ENCODE data around the gene JAKMIP1. TPM values are rescaled to one million over a fixed set of nuclear protein-coding genes. Genes with fewer than 3 reads are reported as not detected.

The JAKMIP1 gene
- polyA plus RNA-seq, 3 donors = 0.08 TPM; not detected in 2

DNA sequence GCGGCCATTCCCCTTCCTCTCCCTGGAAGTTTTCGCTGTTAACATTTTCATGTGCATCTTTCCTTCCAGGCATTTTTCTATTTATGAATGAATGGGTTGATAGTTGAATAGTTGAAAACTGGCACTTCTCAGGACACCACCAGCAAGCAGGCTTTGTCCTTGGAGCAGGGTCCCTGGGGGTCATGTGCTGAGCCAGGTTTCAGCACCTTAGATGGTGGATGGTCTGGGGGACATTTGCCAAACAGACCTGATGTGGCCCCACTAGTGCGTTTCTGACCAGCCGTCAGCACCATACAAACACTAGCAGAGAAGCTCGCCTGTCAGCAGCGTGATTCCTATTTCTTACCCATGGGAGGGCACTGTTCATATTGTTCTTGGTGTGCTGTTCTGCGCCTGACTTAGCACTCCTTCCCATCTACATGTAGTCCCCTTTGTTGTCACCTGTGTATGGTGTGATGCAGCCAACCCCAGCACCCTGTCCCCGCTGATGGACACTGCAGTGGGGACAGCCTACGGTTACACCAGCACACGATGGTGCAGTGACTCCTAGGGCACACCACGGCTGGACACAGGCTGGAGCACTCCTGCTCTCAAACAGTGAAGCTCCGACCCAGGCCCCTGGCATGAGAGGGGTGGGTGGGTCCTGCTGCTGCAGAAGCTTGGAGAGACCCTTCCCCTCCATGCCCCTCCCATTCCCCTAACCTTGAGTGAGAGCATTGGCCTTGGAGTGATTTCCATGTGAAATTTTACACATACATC lies 42.1 kb upstream of the JAKMIP1 start:
- Mint-ChIP-seq H3K27ac (no peak overlapping the region), H3K4me3 (no peak overlapping the region), H3K4me1 (no peaks in the 10 kb centered on the region), H3K36me3 (no peaks in the 10 kb centered on the region), H3K9me3 (peaks cover 13 to 26% (median 18%) of the 10 kb centered on the region in 7 donors), H3K27me3 (ENCODE audit: low read depth in 3 of 3) (peaks cover 25 to 31% (median 27%) of the 10 kb centered on the region in 3 donors)
- Histone ChIP-seq H3K4me3 (replicated peaks in 1 of 3; ENCODE audit: low read depth in 2 of 3, low read length in 3 of 3) (no peak overlapping the region), H3K27ac (ENCODE audit: low read depth in 1 of 2, low read length in 2 of 2) (no peak overlapping the region), H3K4me2 (replicated peaks; ENCODE audit: extremely low read depth, low read length, poor library complexity, severe bottlenecking) (no peak overlapping the region), H3K79me2 (ENCODE audit: insufficient read depth, low read length) (no peaks in the 10 kb centered on the region), H3K27me3 (ENCODE audit: control insufficient read depth in 2 of 2, insufficient read depth in 2 of 2, low read length in 2 of 2) (peaks cover 0 to 23% of the 10 kb centered on the region in 2 donors), H2AFZ (ENCODE audit: insufficient read depth, low read depth, low read length, poor library complexity, severe bottlenecking) (no peak overlapping the region), H3K36me3 (replicated peaks in 1 of 2; ENCODE audit: control insufficient read depth in 1 of 2, insufficient read depth in 2 of 2, low read length in 2 of 2) (no peaks in the 10 kb centered on the region), H4K20me1 (ENCODE audit: insufficient read depth, low read length) (no peaks in the 10 kb centered on the region), H3K9ac (ENCODE audit: insufficient read depth, low read length, poor library complexity, severe bottlenecking) (no peak overlapping the region), H3K4me1 (ENCODE audit: control insufficient read depth in 1 of 2, insufficient read depth in 2 of 2, low read length in 2 of 2) (no peaks in the 10 kb centered on the region), H3K9me3 (replicated peaks in 1 of 2; ENCODE audit: control insufficient read depth in 1 of 2, insufficient read depth in 1 of 2, low read length in 2 of 2) (peaks cover 18 to 22% of the 10 kb centered on the region in 2 donors)
- TF ChIP-seq, protein P1, sequence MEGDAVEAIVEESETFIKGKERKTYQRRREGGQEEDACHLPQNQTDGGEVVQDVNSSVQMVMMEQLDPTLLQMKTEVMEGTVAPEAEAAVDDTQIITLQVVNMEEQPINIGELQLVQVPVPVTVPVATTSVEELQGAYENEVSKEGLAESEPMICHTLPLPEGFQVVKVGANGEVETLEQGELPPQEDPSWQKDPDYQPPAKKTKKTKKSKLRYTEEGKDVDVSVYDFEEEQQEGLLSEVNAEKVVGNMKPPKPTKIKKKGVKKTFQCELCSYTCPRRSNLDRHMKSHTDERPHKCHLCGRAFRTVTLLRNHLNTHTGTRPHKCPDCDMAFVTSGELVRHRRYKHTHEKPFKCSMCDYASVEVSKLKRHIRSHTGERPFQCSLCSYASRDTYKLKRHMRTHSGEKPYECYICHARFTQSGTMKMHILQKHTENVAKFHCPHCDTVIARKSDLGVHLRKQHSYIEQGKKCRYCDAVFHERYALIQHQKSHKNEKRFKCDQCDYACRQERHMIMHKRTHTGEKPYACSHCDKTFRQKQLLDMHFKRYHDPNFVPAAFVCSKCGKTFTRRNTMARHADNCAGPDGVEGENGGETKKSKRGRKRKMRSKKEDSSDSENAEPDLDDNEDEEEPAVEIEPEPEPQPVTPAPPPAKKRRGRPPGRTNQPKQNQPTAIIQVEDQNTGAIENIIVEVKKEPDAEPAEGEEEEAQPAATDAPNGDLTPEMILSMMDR (IDR thresholded peaks at IDR 0.05) = no peak
- 96% methylated on average over 3 of the region's 12 CpGs for WGBS (ENCODE audit: insufficient coverage)
- no peak for DNase-seq
- intact Hi-C loops (cut with micrococcal nuclease) = no loop called here

DNA sequence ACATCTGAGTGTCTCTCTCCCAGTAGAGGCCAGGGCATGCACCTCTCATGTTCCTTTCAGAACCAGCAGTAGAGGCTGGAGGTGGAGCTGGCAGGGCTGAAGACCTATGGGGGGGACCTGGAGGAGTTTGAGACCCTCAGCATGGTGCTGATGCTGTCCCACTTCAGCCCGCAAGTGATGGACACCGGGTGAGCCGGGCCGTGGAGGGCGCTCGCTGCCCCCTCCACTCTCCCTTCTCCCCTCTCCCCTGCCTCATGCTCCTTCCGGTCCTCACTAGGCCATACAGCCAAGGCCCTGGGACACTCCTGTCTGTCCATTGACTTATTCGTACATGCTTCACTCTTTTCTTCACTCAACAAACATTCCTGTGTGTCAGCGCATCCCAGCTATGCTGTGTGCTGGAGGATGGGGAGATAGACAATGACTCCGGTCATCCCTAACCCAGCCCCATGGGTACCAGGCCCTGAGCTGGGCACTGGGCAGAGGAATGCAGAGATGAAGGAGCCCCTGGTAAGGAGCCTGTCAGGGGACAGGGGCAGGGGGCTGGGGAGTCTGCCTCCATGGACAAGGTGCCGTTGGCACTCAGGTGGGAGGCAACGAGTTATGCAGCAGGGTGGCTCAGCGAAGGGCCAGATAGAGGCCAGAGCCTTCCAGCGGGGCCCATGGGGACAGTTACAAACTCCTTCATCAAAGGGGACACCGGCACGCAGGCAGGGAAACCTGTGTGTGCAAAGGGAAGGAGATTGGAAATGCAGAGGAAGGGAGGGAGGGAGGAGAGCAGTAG lies 40.9 kb upstream of the JAKMIP1 start:
- H3K4me1 Mint-ChIP-seq = no peaks in the 10 kb centered on the region
- Histone ChIP-seq H3K27me3 (ENCODE audit: control insufficient read depth in 2 of 2, insufficient read depth in 2 of 2, low read length in 2 of 2) (peaks cover 0 to 18% of the 10 kb centered on the region in 2 donors), H3K4me2 (replicated peaks; ENCODE audit: extremely low read depth, low read length, poor library complexity, severe bottlenecking) (no peak overlapping the region), H3K79me2 (ENCODE audit: insufficient read depth, low read length) (no peaks in the 10 kb centered on the region), H3K4me3 (replicated peaks in 1 of 3; ENCODE audit: low read depth in 2 of 3, low read length in 3 of 3) (no peak overlapping the region), H2AFZ (ENCODE audit: insufficient read depth, low read depth, low read length, poor library complexity, severe bottlenecking) (no peak overlapping the region), H3K9me3 (replicated peaks in 1 of 2; ENCODE audit: control insufficient read depth in 1 of 2, insufficient read depth in 1 of 2, low read length in 2 of 2) (peaks cover 18 to 22% of the 10 kb centered on the region in 2 donors), H3K36me3 (replicated peaks in 1 of 2; ENCODE audit: control insufficient read depth in 1 of 2, insufficient read depth in 2 of 2, low read length in 2 of 2) (no peaks in the 10 kb centered on the region), H4K20me1 (ENCODE audit: insufficient read depth, low read length) (no peaks in the 10 kb centered on the region), H3K4me1 (ENCODE audit: control insufficient read depth in 1 of 2, insufficient read depth in 2 of 2, low read length in 2 of 2) (no peaks in the 10 kb centered on the region), H3K9ac (ENCODE audit: insufficient read depth, low read length, poor library complexity, severe bottlenecking) (no peak overlapping the region), H3K27ac (ENCODE audit: low read depth in 1 of 2, low read length in 2 of 2) (no peak overlapping the region)
- no peaks in the 10 kb centered on the region for H3K36me3 Mint-ChIP-seq
- 88% methylated on average over 11 of the region's 16 CpGs for WGBS (ENCODE audit: insufficient coverage)
- H3K27ac Mint-ChIP-seq = peak overlapping the region in 1 of 7 donors; percentile 53
- H3K9me3 Mint-ChIP-seq = peaks cover 13 to 26% (median 18%) of the 10 kb centered on the region in 7 donors
- DNase-seq = no peak
- intact Hi-C loops (cut with micrococcal nuclease) = no loop called here
- no peak overlapping the region for H3K4me3 Mint-ChIP-seq
- peaks cover 15 to 23% (median 23%) of the 10 kb centered on the region in 3 donors for H3K27me3 Mint-ChIP-seq (ENCODE audit: low read depth in 3 of 3)
- TF ChIP-seq, protein P1 (IDR thresholded peaks at IDR 0.05) = no peak

Data from CD14-positive monocyte (primary cell).